Panc1 (cell line): Measurements from ENCODE around the gene GALNTL6.

Source experiments
- SIN3A ChIP-seq: IDR thresholded peaks from 2 replicates; pipeline ENCODE4 v1.6.1; 2012; ENCODE audit warnings: low read depth, mild to moderate bottlenecking, low read length, moderate library complexity, borderline replicate concordance; ENCODE audit not compliant: insufficient read depth
- TF ChIP-seq, protein P1 (sequence below): fragments of 450-650 bp; IDR thresholded peaks from 2 replicates; pipeline ENCODE4 v1.5.1; 2017; ENCODE audit warnings: mild to moderate bottlenecking

DNA sequence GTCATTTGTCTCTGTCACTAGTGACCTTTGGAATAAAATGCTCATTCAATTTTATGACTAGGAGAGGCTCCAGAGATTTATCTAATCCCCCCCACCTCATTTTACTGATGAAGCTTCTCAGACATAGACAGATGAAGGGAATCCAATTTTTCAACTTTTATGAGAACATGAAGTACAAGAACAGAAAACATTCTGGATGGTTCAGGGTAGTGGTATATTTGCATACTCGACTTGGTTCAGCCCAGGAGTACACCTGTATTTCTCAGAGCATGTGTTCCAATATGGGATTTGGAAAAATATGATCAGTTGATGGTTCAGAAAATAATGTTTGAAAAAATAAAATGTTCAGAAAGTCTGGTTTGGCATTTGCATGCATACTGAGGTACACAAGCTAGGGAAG lies 1224.0 kb downstream of the GALNTL6 start:
- TF ChIP-seq, protein P1, sequence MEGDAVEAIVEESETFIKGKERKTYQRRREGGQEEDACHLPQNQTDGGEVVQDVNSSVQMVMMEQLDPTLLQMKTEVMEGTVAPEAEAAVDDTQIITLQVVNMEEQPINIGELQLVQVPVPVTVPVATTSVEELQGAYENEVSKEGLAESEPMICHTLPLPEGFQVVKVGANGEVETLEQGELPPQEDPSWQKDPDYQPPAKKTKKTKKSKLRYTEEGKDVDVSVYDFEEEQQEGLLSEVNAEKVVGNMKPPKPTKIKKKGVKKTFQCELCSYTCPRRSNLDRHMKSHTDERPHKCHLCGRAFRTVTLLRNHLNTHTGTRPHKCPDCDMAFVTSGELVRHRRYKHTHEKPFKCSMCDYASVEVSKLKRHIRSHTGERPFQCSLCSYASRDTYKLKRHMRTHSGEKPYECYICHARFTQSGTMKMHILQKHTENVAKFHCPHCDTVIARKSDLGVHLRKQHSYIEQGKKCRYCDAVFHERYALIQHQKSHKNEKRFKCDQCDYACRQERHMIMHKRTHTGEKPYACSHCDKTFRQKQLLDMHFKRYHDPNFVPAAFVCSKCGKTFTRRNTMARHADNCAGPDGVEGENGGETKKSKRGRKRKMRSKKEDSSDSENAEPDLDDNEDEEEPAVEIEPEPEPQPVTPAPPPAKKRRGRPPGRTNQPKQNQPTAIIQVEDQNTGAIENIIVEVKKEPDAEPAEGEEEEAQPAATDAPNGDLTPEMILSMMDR = no peak
- TF ChIP-seq SIN3A = no peak
